HFFc6 (cell line): ENCODE data around the gene KRTAP5-3. TPM values are rescaled to one million over a fixed set of nuclear protein-coding genes. Genes with fewer than 3 reads are reported as not detected.

Source experiments
- DNase-seq: peaks from one replicate; pipeline ENCODE4 v3.0.0-alpha.2; 2018
- H3K27ac Mint-ChIP-seq: 2 replicates; pipeline ENCODE4 v1.8.0; 2020; ENCODE audit warnings: mild to moderate bottlenecking, mixed read lengths
- H3K27me3 Mint-ChIP-seq: 2 replicates; pipeline ENCODE4 v1.8.0; 2021; ENCODE audit warnings: mild to moderate bottlenecking, moderate library complexity, mixed read lengths; ENCODE audit not compliant: insufficient read depth
- H3K36me3 Mint-ChIP-seq: 2 replicates; pipeline ENCODE4 v1.8.0; 2021; ENCODE audit warnings: low read depth, mixed read lengths
- H3K4me1 Mint-ChIP-seq: 2 replicates; pipeline ENCODE4 v1.8.0; 2020; ENCODE audit warnings: low read depth, mixed read lengths
- H3K4me3 Mint-ChIP-seq: 2 replicates; pipeline ENCODE4 v1.8.0; 2020; ENCODE audit warnings: mild to moderate bottlenecking, moderate library complexity, mixed read lengths
- H3K9me3 Mint-ChIP-seq: 2 replicates; pipeline ENCODE4 v1.8.0; 2020; ENCODE audit warnings: mild to moderate bottlenecking, mixed read lengths
- total RNA-seq, 6 experiments: library from RNA; stranded (reverse); fragmentation: NEBNext Ultra II Directional; extraction: Animal tissue kit (Norgen Biotek cat#: 25700); gene quantifications; 2 replicates in 1 of 6; 3 replicates in 5 of 6; pipeline ENCODE4 v1.2.3, GENCODE V29; 2021
- TF ChIP-seq, protein P1 (sequence below): fragments of 200-600 bp; sonication (generic); IDR thresholded peaks from 2 replicates; pipeline ENCODE4 v1.5.0; 2021; ENCODE audit warnings: antibody characterized with exemption, mild to moderate bottlenecking

The KRTAP5-3 gene
- total RNA-seq, 6 experiments from 2014 or later: not detected

- H3K4me1 Mint-ChIP-seq: no peaks in the 10 kb centered on the region
- no peaks in the 10 kb centered on the region for H3K36me3 Mint-ChIP-seq
- TF ChIP-seq, protein P1, sequence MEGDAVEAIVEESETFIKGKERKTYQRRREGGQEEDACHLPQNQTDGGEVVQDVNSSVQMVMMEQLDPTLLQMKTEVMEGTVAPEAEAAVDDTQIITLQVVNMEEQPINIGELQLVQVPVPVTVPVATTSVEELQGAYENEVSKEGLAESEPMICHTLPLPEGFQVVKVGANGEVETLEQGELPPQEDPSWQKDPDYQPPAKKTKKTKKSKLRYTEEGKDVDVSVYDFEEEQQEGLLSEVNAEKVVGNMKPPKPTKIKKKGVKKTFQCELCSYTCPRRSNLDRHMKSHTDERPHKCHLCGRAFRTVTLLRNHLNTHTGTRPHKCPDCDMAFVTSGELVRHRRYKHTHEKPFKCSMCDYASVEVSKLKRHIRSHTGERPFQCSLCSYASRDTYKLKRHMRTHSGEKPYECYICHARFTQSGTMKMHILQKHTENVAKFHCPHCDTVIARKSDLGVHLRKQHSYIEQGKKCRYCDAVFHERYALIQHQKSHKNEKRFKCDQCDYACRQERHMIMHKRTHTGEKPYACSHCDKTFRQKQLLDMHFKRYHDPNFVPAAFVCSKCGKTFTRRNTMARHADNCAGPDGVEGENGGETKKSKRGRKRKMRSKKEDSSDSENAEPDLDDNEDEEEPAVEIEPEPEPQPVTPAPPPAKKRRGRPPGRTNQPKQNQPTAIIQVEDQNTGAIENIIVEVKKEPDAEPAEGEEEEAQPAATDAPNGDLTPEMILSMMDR: no peak
- no peak for DNase-seq
- H3K4me3 Mint-ChIP-seq: no peak overlapping the region
- no peaks in the 10 kb centered on the region for H3K9me3 Mint-ChIP-seq
- peaks cover 23% of the 10 kb centered on the region for H3K27me3 Mint-ChIP-seq
- H3K27ac Mint-ChIP-seq: no peak overlapping the region
Measured at GRCh38 chr11:1645357-1645821, 37.1 kb upstream of the KRTAP5-3 start.

GRCh38 chr11:1644601-1645356 is 36.5 kb upstream of the KRTAP5-3 start:
- TF ChIP-seq, protein P1: no peak
- Mint-ChIP-seq H3K27me3 (peaks cover 28% of the 10 kb centered on the region), H3K4me3 (no peak overlapping the region), H3K9me3 (no peaks in the 10 kb centered on the region), H3K36me3 (no peaks in the 10 kb centered on the region), H3K27ac (no peak overlapping the region), H3K4me1 (no peaks in the 10 kb centered on the region)
- DNase-seq: no peak

GRCh38 chr11:1643146-1643690 is 35.0 kb upstream of the KRTAP5-3 start:
- TF ChIP-seq, protein P1: no peak
- H3K27ac Mint-ChIP-seq: no peak overlapping the region
- H3K9me3 Mint-ChIP-seq: no peaks in the 10 kb centered on the region
- no peak for DNase-seq
- H3K36me3 Mint-ChIP-seq: no peaks in the 10 kb centered on the region
- peaks cover 36% of the 10 kb centered on the region for H3K27me3 Mint-ChIP-seq
- H3K4me3 Mint-ChIP-seq: no peak overlapping the region
- H3K4me1 Mint-ChIP-seq: no peaks in the 10 kb centered on the region

- no peaks in the 10 kb centered on the region for H3K9me3 Mint-ChIP-seq
- DNase-seq: no peak
- H3K27ac Mint-ChIP-seq: no peak overlapping the region
- no peaks in the 10 kb centered on the region for H3K4me1 Mint-ChIP-seq
- TF ChIP-seq, protein P1: no peak
- H3K4me3 Mint-ChIP-seq: no peak overlapping the region
- H3K27me3 Mint-ChIP-seq: peaks cover 33% of the 10 kb centered on the region
- H3K36me3 Mint-ChIP-seq: no peaks in the 10 kb centered on the region
Measured at GRCh38 chr11:1642288-1643145, 34.3 kb upstream of the KRTAP5-3 start.

GRCh38 chr11:1641096-1641495 is 32.8 kb upstream of the KRTAP5-3 start:
- H3K27ac Mint-ChIP-seq: no peak overlapping the region
- no peaks in the 10 kb centered on the region for H3K36me3 Mint-ChIP-seq
- H3K9me3 Mint-ChIP-seq: no peaks in the 10 kb centered on the region
- H3K4me1 Mint-ChIP-seq: no peaks in the 10 kb centered on the region
- TF ChIP-seq, protein P1: no peak
- no peak for DNase-seq
- no peak overlapping the region for H3K4me3 Mint-ChIP-seq
- H3K27me3 Mint-ChIP-seq: peaks cover 32% of the 10 kb centered on the region
